HEK293 (cell line): ENCODE results near the gene COX20.

Experiments used
- CTCF ChIA-PET: fragments of 350-600 bp; formaldehyde crosslinking; extraction: SDS; loops from one replicate; lab custom pipeline; 2021; ENCODE audit warnings: antibody characterized with exemption; lab: Yijun Ruan, JAX
- POLR2A ChIA-PET: fragments of 300-600 bp; formaldehyde crosslinking; extraction: SDS; loops from one replicate; lab custom pipeline; 2020; ENCODE audit warnings: antibody characterized with exemption, inconsistent platforms; lab: Yijun Ruan, JAX
- H3K27ac ChIP-seq: fragments of 200-500 bp; sonication (Bioruptor generic); 2 replicates; pipeline ENCODE4 v1.5.1; 2014; ENCODE audit warnings: low read depth, low read length, control low read depth, inconsistent platforms; ENCODE audit errors: extremely low read depth
- H3K36me3 ChIP-seq, 2 experiments: fragments of 200-500 bp in 1 of 2; sonication (Bioruptor generic) in 1 of 2; 1 replicate in 1 of 2; 2 replicates in 1 of 2; pipeline ENCODE4 v1.5.1; 2014 to 2017; ENCODE audit warnings: inconsistent platforms in 2 of 2, low read length in 2 of 2; ENCODE audit not compliant: control insufficient read depth in 2 of 2, insufficient read depth in 1 of 2
- H3K4me1 ChIP-seq: fragments of 200-500 bp; sonication (Bioruptor generic); 2 replicates; pipeline ENCODE4 v1.5.1; 2014; ENCODE audit warnings: mild to moderate bottlenecking, low read length, inconsistent platforms; ENCODE audit not compliant: control insufficient read depth, insufficient read depth
- H3K4me3 ChIP-seq: 2 replicates; pipeline ENCODE4 v1.5.1; 2011; ENCODE audit warnings: low read depth, mild to moderate bottlenecking, control low read depth, low read length, moderate library complexity
- H3K9me3 ChIP-seq: fragments of 200-500 bp; sonication (Bioruptor generic); 2 replicates; pipeline ENCODE4 v1.5.1; 2014; ENCODE audit warnings: low read depth, low read length, inconsistent platforms; ENCODE audit not compliant: control insufficient read depth, insufficient read depth
- EGR2 ChIP-seq: fragments of 450-650 bp; formaldehyde crosslinking; IDR thresholded peaks from 2 replicates; pipeline ENCODE4 v1.5.1; 2016; ENCODE audit warnings: low read depth, missing biosample characterization, missing genetic modification characterization
- OVOL3 ChIP-seq: fragments of 450-650 bp; formaldehyde crosslinking; IDR thresholded peaks from 2 replicates; pipeline ENCODE4 v1.5.1; 2016; ENCODE audit warnings: missing biosample characterization, missing genetic modification characterization
- PRDM6 ChIP-seq: fragments of 450-650 bp; formaldehyde crosslinking; IDR thresholded peaks from 2 replicates; pipeline ENCODE4 v1.5.1; 2017; ENCODE audit warnings: missing biosample characterization, missing genetic modification characterization
- REST ChIP-seq: fragments of 450-650 bp; formaldehyde crosslinking; IDR thresholded peaks from 2 replicates; pipeline ENCODE4 v1.5.1; 2016; ENCODE audit warnings: missing biosample characterization, missing genetic modification characterization
- SETDB1 ChIP-seq: IDR thresholded peaks from one replicate; pipeline ENCODE4 v1.6.1; 2017; ENCODE audit warnings: mild to moderate bottlenecking, low read length, moderate library complexity, mixed read lengths; ENCODE audit not compliant: insufficient read length
- SP3 ChIP-seq: fragments of 450-650 bp; formaldehyde crosslinking; IDR thresholded peaks from 2 replicates; pipeline ENCODE4 v1.5.1; 2016; ENCODE audit warnings: missing biosample characterization, missing genetic modification characterization
- ZBTB44 ChIP-seq: fragments of 450-650 bp; IDR thresholded peaks from 2 replicates; pipeline ENCODE4 v1.5.1; 2018; ENCODE audit warnings: missing biosample characterization, mild to moderate bottlenecking, missing genetic modification characterization
- ZFP41 ChIP-seq: fragments of 450-650 bp; formaldehyde crosslinking; IDR thresholded peaks from 2 replicates; pipeline ENCODE4 v1.5.1; 2016; ENCODE audit warnings: missing biosample characterization, missing genetic modification characterization, borderline replicate concordance
- ZNF140 ChIP-seq: fragments of 450-650 bp; formaldehyde crosslinking; IDR thresholded peaks from 2 replicates; pipeline ENCODE4 v1.5.1; 2016; ENCODE audit warnings: missing biosample characterization, missing genetic modification characterization
- ZNF146 ChIP-seq: fragments of 450-650 bp; formaldehyde crosslinking; IDR thresholded peaks from 2 replicates; pipeline ENCODE4 v1.5.1; 2016; ENCODE audit warnings: missing biosample characterization, missing genetic modification characterization
- ZNF280D ChIP-seq: fragments of 450-650 bp; formaldehyde crosslinking; IDR thresholded peaks from 2 replicates; pipeline ENCODE4 v1.5.1; 2016; ENCODE audit warnings: missing biosample characterization, missing genetic modification characterization
- ZNF362 ChIP-seq: fragments of 450-650 bp; formaldehyde crosslinking; IDR thresholded peaks from 2 replicates; pipeline ENCODE4 v1.5.1; 2016; ENCODE audit warnings: missing biosample characterization, missing genetic modification characterization
- ZNF645 ChIP-seq: fragments of 450-650 bp; formaldehyde crosslinking; IDR thresholded peaks from 2 replicates; pipeline ENCODE4; 2016; ENCODE audit warnings: missing biosample characterization, missing genetic modification characterization
- ZNF677 ChIP-seq: fragments of 450-650 bp; IDR thresholded peaks from 2 replicates; pipeline ENCODE4 v1.5.0; 2018; ENCODE audit warnings: missing biosample characterization, mild to moderate bottlenecking, missing genetic modification characterization, moderate library complexity
- ZNF747 ChIP-seq: fragments of 450-650 bp; formaldehyde crosslinking; IDR thresholded peaks from 2 replicates; pipeline ENCODE4 v1.5.1; 2016; ENCODE audit warnings: missing biosample characterization, missing genetic modification characterization
- ZNF830 ChIP-seq: fragments of 450-650 bp; IDR thresholded peaks from 2 replicates; pipeline ENCODE4 v1.5.0; 2018; ENCODE audit warnings: missing biosample characterization, missing genetic modification characterization, low read depth, mild to moderate bottlenecking, moderate library complexity

Gene COX20

GRCh38 chr1:244843148-244843978, 7.9 kb downstream of the COX20 start:
- H3K36me3 ChIP-seq = peaks cover 68 to 97% of the 10 kb centered on the region in 2 experiments
- H3K4me1 ChIP-seq = no peaks in the 10 kb centered on the region
- no peak overlapping the region for H3K27ac ChIP-seq
- no peak overlapping the region for H3K4me3 ChIP-seq
- no peak for TF ChIP-seq ZNF140 (tag by site-specific recombination)
- no peak for TF ChIP-seq ZFP41 (tag by site-specific recombination)
- peak; percentile 48; the same call in 1 of the 2 replicates for TF ChIP-seq ZBTB44
- TF ChIP-seq ZNF747 (tag by site-specific recombination) = no peak
- no peak for TF ChIP-seq ZNF146
- no peak for TF ChIP-seq ZNF645 (tag by site-specific recombination)
- no peak for TF ChIP-seq EGR2 (tag by site-specific recombination)
- TF ChIP-seq SP3 (tag by site-specific recombination) = no peak
- TF ChIP-seq SETDB1 = no peak
- peak; percentile 82 for TF ChIP-seq PRDM6 (tag by site-specific recombination)
- TF ChIP-seq ZNF830 (tag by site-specific recombination) = no peak
- TF ChIP-seq ZNF280D (tag by site-specific recombination) = no peak
- TF ChIP-seq, all 188 proteins: peak for 2
- ChIA-PET CTCF (interaction anchor here (0.6 to 2.3 kb wide), 4 partner anchors 11 to 239 kb away, joined by 3 to 10 read pairs (median 3); no protein-coding TSS in a partner anchor), POLR2A (interaction anchor here (1.4 kb wide), 1 partner anchor 18 kb away, joined by 3 read pairs; no protein-coding TSS in a partner anchor)
- no peaks in the 10 kb centered on the region for H3K9me3 ChIP-seq

- H3K36me3 ChIP-seq = peaks cover 79 to 100% of the 10 kb centered on the region in 2 experiments
- H3K4me3 ChIP-seq = no peak overlapping the region
- TF ChIP-seq OVOL3 (no peak), REST (tag by site-specific recombination) (no peak), ZNF677 (tag by site-specific recombination) (no peak), ZNF362 (tag by site-specific recombination) (0 out of 2 replicates have a peak, but pooled peaks have one; percentile 29)
These were observed 9.0 kb downstream of the COX20 start for GRCh38 chr1:244844155-244845121.

More at GRCh38 chr1:244844155-244845121, 9.0 kb downstream of the COX20 start:
- CTCF ChIA-PET = interaction anchor here (0.6 to 2.3 kb wide), 3 partner anchors 10 to 198 kb away, joined by 3 to 10 read pairs (median 3); no protein-coding TSS in a partner anchor
- H3K9me3 ChIP-seq = no peaks in the 10 kb centered on the region
- H3K27ac ChIP-seq = no peak overlapping the region
- POLR2A ChIA-PET = interaction anchor here (0.7 to 6.6 kb wide), 2 partner anchors 8 to 19 kb away, joined by 3 to 39 read pairs; partner anchors contain the start of gene COX20
- H3K4me1 ChIP-seq = no peaks in the 10 kb centered on the region
